DOHH2 (cell line): Measurements from ENCODE around the gene B9D2.

Source experiments
- H3F3A ChIP-seq: fragments of 200-600 bp; sonication (generic), shearing (Covaris generic); 2 replicates; pipeline ENCODE4 v1.6.0; 2016; ENCODE audit warnings: antibody characterized with exemption, mild to moderate bottlenecking; ENCODE audit not compliant: control insufficient read depth, insufficient read depth
- H3K27ac ChIP-seq: fragments of 200-600 bp; sonication (generic); 2 replicates; pipeline ENCODE4 v1.5.1; 2014; ENCODE audit warnings: low read depth, mild to moderate bottlenecking, low read length, moderate library complexity
- H3K27me3 ChIP-seq: fragments of 200-600 bp; sonication (generic); 2 replicates; pipeline ENCODE4 v1.6.1; 2014; ENCODE audit warnings: mild to moderate bottlenecking, low read length, mixed read lengths; ENCODE audit not compliant: control insufficient read depth
- H3K36me3 ChIP-seq: fragments of 200-600 bp; sonication (generic); 2 replicates; pipeline ENCODE4 v1.6.1; 2014; ENCODE audit warnings: mild to moderate bottlenecking, low read length, moderate library complexity, mixed read lengths; ENCODE audit not compliant: control insufficient read depth
- H3K4me1 ChIP-seq: fragments of 200-600 bp; sonication (generic); 2 replicates; pipeline ENCODE4 v1.6.1; 2014; ENCODE audit warnings: mild to moderate bottlenecking, low read length, mixed read lengths; ENCODE audit not compliant: control insufficient read depth
- H3K4me2 ChIP-seq: fragments of 200-600 bp; sonication (generic); 2 replicates; pipeline ENCODE4 v1.6.0; 2014; ENCODE audit warnings: mild to moderate bottlenecking, low read length, moderate library complexity
- H3K4me3 ChIP-seq: fragments of 200-600 bp; sonication (generic); 2 replicates; pipeline ENCODE4 v1.5.1; 2014; ENCODE audit warnings: mild to moderate bottlenecking, low read length, mixed read lengths
- H3K79me2 ChIP-seq: fragments of 200-600 bp; sonication (generic); 2 replicates; pipeline ENCODE4 v1.6.1; 2014; ENCODE audit warnings: mild to moderate bottlenecking, low read length, mixed read lengths; ENCODE audit not compliant: control insufficient read depth
- H3K9me2 ChIP-seq: fragments of 200-600 bp; sonication (generic); replicated peaks from 2 replicates; pipeline ENCODE4 v1.6.1; 2014; ENCODE audit warnings: mild to moderate bottlenecking, low read length, mixed read lengths; ENCODE audit not compliant: control insufficient read depth
- H3K9me3 ChIP-seq: fragments of 200-600 bp; sonication (generic); 2 replicates; pipeline ENCODE4 v1.6.1; 2014; ENCODE audit warnings: antibody characterized with exemption, low read length, mixed read lengths; ENCODE audit not compliant: control insufficient read depth, insufficient read depth
- H4K20me1 ChIP-seq: fragments of 200-600 bp; sonication (generic); 2 replicates; pipeline ENCODE4 v1.6.0; 2014; ENCODE audit warnings: low read depth, mild to moderate bottlenecking, antibody characterized with exemption, low read length, moderate library complexity; ENCODE audit not compliant: control insufficient read depth, insufficient read depth
- CTCF ChIP-seq: fragments of 200-600 bp; sonication (generic); IDR thresholded peaks from one replicate; pipeline ENCODE4 v1.5.1; 2014; ENCODE audit warnings: antibody characterized with exemption, mild to moderate bottlenecking, low read depth, low read length; ENCODE audit not compliant: poor library complexity, severe bottlenecking
- EZH2phosphoT487 ChIP-seq: fragments of 200-600 bp; sonication (generic); IDR thresholded peaks from 2 replicates; pipeline ENCODE4 v1.6.1; 2017; ENCODE audit warnings: borderline replicate concordance, mild to moderate bottlenecking, antibody characterized with exemption, low read length, moderate library complexity, mixed read lengths

B9D2 gene

GRCh38 chr19:41359741-41360140, 4.2 kb downstream of the B9D2 start:
- Histone ChIP-seq H3K27ac (no peak overlapping the region), H3F3A (0 out of 2 replicates have a peak, but pooled peaks cover 2% of the 10 kb centered on the region), H3K79me2 (peaks cover 9% of the 10 kb centered on the region), H3K4me3 (no peak overlapping the region), H4K20me1 (no peaks in the 10 kb centered on the region), H3K4me2 (no peak overlapping the region), H3K9me3 (no peaks in the 10 kb centered on the region), H3K4me1 (peaks cover 11% of the 10 kb centered on the region), H3K9me2 (no peaks in the 10 kb centered on the region), H3K27me3 (no peaks in the 10 kb centered on the region), H3K36me3 (no peaks in the 10 kb centered on the region; the same call in 1 of the 2 replicates)
- no peak for TF ChIP-seq EZH2phosphoT487
- no peak for TF ChIP-seq CTCF

GRCh38 chr19:41357746-41358145, 6.2 kb downstream of the B9D2 start:
- Histone ChIP-seq H3K4me1 (peaks cover 6% of the 10 kb centered on the region), H4K20me1 (no peaks in the 10 kb centered on the region), H3K27ac (no peak overlapping the region), H3F3A (0 out of 2 replicates have a peak, but pooled peaks cover 2% of the 10 kb centered on the region), H3K4me2 (no peak overlapping the region), H3K36me3 (peaks cover 4% of the 10 kb centered on the region), H3K79me2 (peaks cover 13% of the 10 kb centered on the region), H3K9me2 (no peaks in the 10 kb centered on the region), H3K27me3 (no peaks in the 10 kb centered on the region), H3K4me3 (no peak overlapping the region), H3K9me3 (no peaks in the 10 kb centered on the region)
- TF ChIP-seq CTCF (no peak), EZH2phosphoT487 (no peak)

- Histone ChIP-seq H3K36me3 (peaks cover 9% of the 10 kb centered on the region), H3F3A (no peaks in the 10 kb centered on the region), H3K4me3 (no peak overlapping the region), H3K9me2 (no peaks in the 10 kb centered on the region), H3K4me1 (peaks cover 5% of the 10 kb centered on the region), H3K27ac (no peak overlapping the region), H3K9me3 (no peaks in the 10 kb centered on the region), H3K27me3 (no peaks in the 10 kb centered on the region), H4K20me1 (no peaks in the 10 kb centered on the region), H3K79me2 (peaks cover 18% of the 10 kb centered on the region), H3K4me2 (no peak overlapping the region)
- no peak for TF ChIP-seq CTCF
- TF ChIP-seq EZH2phosphoT487 = no peak
Observed at GRCh38 chr19:41356984-41357739, 6.8 kb downstream of the B9D2 start.
